Measurements from ENCODE around the gene RINT1. TPM values are rescaled to one million over a fixed set of nuclear protein-coding genes. Genes with fewer than 3 reads are reported as not detected.

The RINT1 gene
- total and polyA plus RNA-seq, 2 experiments from 2014 or later, result 12.6 to 24.1 TPM

DNA sequence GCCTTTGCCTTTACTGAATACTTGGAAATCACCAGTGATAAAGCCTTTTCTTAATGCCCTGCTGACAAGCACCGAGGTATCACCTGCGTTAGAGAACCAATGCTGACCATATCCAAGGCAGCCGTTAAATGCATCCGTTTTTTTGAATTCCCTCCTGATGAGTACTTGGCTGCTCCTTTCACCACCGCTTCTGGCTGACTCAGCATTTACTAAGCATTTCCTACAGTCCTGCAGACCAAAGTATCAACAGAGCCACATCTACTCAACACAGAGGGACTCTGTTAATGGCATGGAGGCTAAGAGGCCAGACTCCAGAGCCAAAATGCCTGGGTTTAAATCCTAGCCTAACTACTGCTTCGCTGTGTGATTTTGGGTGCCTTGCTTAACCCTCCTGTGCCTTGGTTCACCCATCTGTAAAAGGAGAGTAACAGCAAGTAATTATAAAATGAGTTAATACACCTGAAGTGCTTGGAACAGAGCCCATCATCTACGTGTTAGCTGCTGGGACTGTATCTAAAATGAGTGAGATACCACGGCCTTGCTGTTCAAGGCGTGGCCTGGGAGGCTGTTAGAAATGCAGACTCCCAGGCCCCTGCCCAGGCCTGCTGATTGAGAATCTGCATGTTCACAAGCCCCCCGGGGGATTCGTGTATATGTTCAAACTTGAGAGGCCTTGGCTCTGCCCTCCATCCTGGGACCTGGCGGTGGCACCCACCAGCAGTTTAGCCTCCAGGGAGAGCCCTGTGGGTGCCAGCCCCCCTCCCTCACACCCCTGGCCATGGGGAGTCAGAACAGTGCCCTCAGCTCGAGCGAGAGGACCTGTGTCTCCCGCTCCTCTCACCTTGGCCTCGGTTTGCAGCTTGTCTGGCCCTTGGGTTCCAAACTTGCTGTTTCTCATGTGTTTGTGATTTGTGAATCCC lies 80.1 kb downstream of the RINT1 start:
- WGBS, 2 experiments (ENCODE audit: low coverage in 1 of 2, low lambda C conversion rate in 2 of 2, missing lambda C conversion rate in 2 of 2), result 84 to 86% methylated on average over 16 of the region's 16 CpGs
- Histone ChIP-seq H3K4me3 (no peak overlapping the region), H3K27me3 (replicated peaks; ENCODE audit: insufficient read depth) (no peaks in the 10 kb centered on the region), H3K9me3 (ENCODE audit: low read depth) (no peaks in the 10 kb centered on the region), H3K27ac (no peak overlapping the region), H3K9me2 (ENCODE audit: insufficient read depth) (no peaks in the 10 kb centered on the region), H3F3A (ENCODE audit: insufficient read depth) (no peaks in the 10 kb centered on the region), H3K9ac (no peak overlapping the region), H2AFZ (no peak overlapping the region), H3K36me3 (ENCODE audit: low read depth) (no peaks in the 10 kb centered on the region), H4K20me1 (ENCODE audit: insufficient read depth) (no peaks in the 10 kb centered on the region), H3K4me2 (ENCODE audit: unreplicated experiment) (no peak overlapping the region), H3K4me1 (ENCODE audit: insufficient read depth) (no peaks in the 10 kb centered on the region), H3K79me2 (ENCODE audit: insufficient read depth) (no peaks in the 10 kb centered on the region)
- DNase-seq, result peak; percentile 21
- in situ Hi-C loops (cut with MboI), result no loop called here
- TF ChIP-seq EZH2phosphoT487 (IDR thresholded peaks at IDR 0.05; ENCODE audit: insufficient read depth, low read depth), result no peak
- no peak for TF ChIP-seq EZH2 (IDR thresholded peaks at IDR 0.05; ENCODE audit: insufficient read depth, poor library complexity, severe bottlenecking)

DNA sequence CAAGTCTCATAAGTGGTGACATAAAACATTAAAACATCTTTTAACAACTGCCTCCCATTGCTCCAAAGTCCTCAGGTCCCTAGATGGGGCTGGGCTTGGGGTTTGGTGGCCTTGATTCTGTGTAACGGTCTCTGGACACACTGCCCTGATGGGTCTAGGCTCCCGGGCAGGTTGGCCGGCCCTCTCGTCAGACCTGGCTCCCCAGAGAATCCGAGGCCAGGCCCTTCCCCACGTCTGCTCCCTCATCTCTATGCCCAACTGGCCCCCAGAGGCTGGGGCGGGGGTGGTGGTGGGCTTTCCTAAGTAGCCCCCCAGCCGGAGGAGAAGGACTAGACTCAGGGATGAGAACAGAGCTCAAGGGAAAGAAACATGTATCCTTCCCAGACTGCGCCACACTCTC lies 80.8 kb downstream of the RINT1 start:
- H3K27ac ChIP-seq, result no peak overlapping the region
- DNase-seq, result no peak
- in situ Hi-C loops (cut with MboI), result no loop called here
- no peaks in the 10 kb centered on the region for H3F3A ChIP-seq (ENCODE audit: insufficient read depth)
- no peaks in the 10 kb centered on the region for H3K27me3 ChIP-seq (replicated peaks; ENCODE audit: insufficient read depth)
- no peaks in the 10 kb centered on the region for H3K9me2 ChIP-seq (ENCODE audit: insufficient read depth)
- H2AFZ ChIP-seq, result no peak overlapping the region
- no peaks in the 10 kb centered on the region for H3K79me2 ChIP-seq (ENCODE audit: insufficient read depth)
- 96% methylated on average over 9 of the region's 9 CpGs for WGBS, 2 experiments (ENCODE audit: low coverage in 1 of 2, low lambda C conversion rate in 2 of 2, missing lambda C conversion rate in 2 of 2)
- no peaks in the 10 kb centered on the region for H4K20me1 ChIP-seq (ENCODE audit: insufficient read depth)
- H3K4me1 ChIP-seq (ENCODE audit: insufficient read depth), result no peaks in the 10 kb centered on the region
- no peak overlapping the region for H3K4me3 ChIP-seq
- H3K36me3 ChIP-seq (ENCODE audit: low read depth), result no peaks in the 10 kb centered on the region
- H3K9me3 ChIP-seq (ENCODE audit: low read depth), result no peaks in the 10 kb centered on the region
- H3K9ac ChIP-seq, result no peak overlapping the region
- H3K4me2 ChIP-seq (ENCODE audit: unreplicated experiment), result no peak overlapping the region
- TF ChIP-seq EZH2phosphoT487 (IDR thresholded peaks at IDR 0.05; ENCODE audit: insufficient read depth, low read depth) (no peak), EZH2 (IDR thresholded peaks at IDR 0.05; ENCODE audit: insufficient read depth, poor library complexity, severe bottlenecking) (no peak)

DNA sequence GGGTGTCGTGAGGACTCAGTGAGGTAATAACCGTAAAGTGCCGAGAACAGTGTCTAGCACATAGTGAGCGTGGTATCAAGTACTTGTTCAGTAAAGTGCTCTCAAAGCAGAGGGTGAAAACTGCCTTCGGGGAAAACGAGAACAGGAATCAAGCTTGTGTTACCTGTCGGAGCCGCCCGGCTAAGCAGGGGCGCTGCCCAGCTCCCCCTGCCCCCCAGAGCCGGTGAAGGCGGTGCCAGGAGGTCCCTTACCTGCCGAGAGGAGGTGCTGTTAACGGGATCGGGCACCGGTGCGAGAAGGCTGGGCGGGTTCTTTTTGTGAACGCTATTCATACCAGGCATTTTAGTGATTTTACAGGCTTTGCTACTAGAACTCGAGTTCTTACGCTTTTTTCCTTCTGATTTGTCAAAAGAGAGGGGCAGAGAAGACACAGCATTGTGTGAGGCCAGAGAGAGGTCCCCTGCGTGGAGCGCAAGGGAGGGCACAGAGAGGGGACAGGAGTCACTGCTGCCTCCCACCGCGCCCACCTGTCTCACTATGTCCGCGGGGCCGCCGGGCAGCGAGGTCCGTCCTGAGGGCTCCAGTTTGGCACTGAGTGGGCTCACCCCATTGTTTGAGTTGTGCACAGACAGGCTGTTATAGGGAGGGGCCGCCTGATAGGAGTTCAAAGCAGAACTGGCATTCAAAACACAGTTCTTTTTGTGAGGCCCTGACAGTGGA lies 81.8 kb downstream of the RINT1 start:
- in situ Hi-C loops (cut with MboI), result no loop called here
- Histone ChIP-seq H3K9me3 (ENCODE audit: low read depth) (no peaks in the 10 kb centered on the region), H3K79me2 (ENCODE audit: insufficient read depth) (no peaks in the 10 kb centered on the region), H3K27me3 (replicated peaks; ENCODE audit: insufficient read depth) (no peaks in the 10 kb centered on the region), H3K9me2 (ENCODE audit: insufficient read depth) (no peaks in the 10 kb centered on the region), H3K27ac (no peak overlapping the region), H4K20me1 (ENCODE audit: insufficient read depth) (no peaks in the 10 kb centered on the region), H3K4me3 (no peak overlapping the region), H3K4me2 (ENCODE audit: unreplicated experiment) (no peak overlapping the region), H3K9ac (no peak overlapping the region), H3F3A (ENCODE audit: insufficient read depth) (no peaks in the 10 kb centered on the region), H3K4me1 (ENCODE audit: insufficient read depth) (no peaks in the 10 kb centered on the region), H2AFZ (no peak overlapping the region), H3K36me3 (ENCODE audit: low read depth) (no peaks in the 10 kb centered on the region)
- DNase-seq, result no peak
- WGBS, 2 experiments (ENCODE audit: low coverage in 1 of 2, low lambda C conversion rate in 2 of 2, missing lambda C conversion rate in 2 of 2), result 96 to 97% methylated on average over 31 to 32 of the region's 32 CpGs
- TF ChIP-seq EZH2 (IDR thresholded peaks at IDR 0.05; ENCODE audit: insufficient read depth, poor library complexity, severe bottlenecking), result no peak
- TF ChIP-seq EZH2phosphoT487 (IDR thresholded peaks at IDR 0.05; ENCODE audit: insufficient read depth, low read depth), result no peak

DNA sequence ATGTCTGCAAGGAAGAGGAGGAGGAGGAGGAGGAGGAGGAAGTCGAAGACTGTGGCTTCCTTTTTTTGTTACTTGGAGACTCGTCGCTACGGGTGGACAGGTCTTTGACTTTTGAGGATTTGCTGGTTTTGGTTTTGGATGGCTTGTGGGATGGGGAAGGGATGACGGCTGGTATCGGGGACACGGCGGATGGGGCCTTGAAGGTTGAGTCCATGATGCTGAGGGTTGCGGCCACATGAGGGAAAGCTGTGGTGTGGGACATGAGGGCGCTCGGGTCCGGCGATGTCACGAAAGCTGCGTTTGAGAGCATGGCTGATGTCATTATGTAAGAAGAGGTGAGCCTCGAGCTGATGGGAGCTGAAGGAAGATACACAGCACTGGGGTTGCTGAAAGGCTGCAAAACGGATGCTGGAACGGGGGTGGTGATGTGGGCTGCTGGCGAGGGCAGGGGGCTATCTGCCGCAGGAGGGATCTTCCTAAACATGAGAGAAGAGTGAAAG lies 82.4 kb downstream of the RINT1 start:
- 90 to 93% methylated on average over 20 of the region's 20 CpGs for WGBS, 2 experiments (ENCODE audit: low coverage in 1 of 2, low lambda C conversion rate in 2 of 2, missing lambda C conversion rate in 2 of 2)
- H3K36me3 ChIP-seq (ENCODE audit: low read depth), result no peaks in the 10 kb centered on the region

More for the DNA sequence above, 82.4 kb downstream of the RINT1 start:
- Histone ChIP-seq H4K20me1 (ENCODE audit: insufficient read depth) (no peaks in the 10 kb centered on the region), H3K4me3 (no peak overlapping the region), H3K27ac (no peak overlapping the region), H3K9me3 (ENCODE audit: low read depth) (no peaks in the 10 kb centered on the region), H3F3A (ENCODE audit: insufficient read depth) (no peaks in the 10 kb centered on the region), H3K4me2 (ENCODE audit: unreplicated experiment) (no peak overlapping the region), H2AFZ (no peak overlapping the region), H3K79me2 (ENCODE audit: insufficient read depth) (no peaks in the 10 kb centered on the region), H3K27me3 (replicated peaks; ENCODE audit: insufficient read depth) (no peaks in the 10 kb centered on the region), H3K4me1 (ENCODE audit: insufficient read depth) (no peaks in the 10 kb centered on the region), H3K9ac (no peak overlapping the region), H3K9me2 (ENCODE audit: insufficient read depth) (no peaks in the 10 kb centered on the region)
- no peak for TF ChIP-seq EZH2phosphoT487 (IDR thresholded peaks at IDR 0.05; ENCODE audit: insufficient read depth, low read depth)
- no peak for TF ChIP-seq EZH2 (IDR thresholded peaks at IDR 0.05; ENCODE audit: insufficient read depth, poor library complexity, severe bottlenecking)
- DNase-seq, result no peak
- in situ Hi-C loops (cut with MboI), result no loop called here

Other genes starting within 250 kb of the RINT1 start
- gene SRPK2, start 143.3 kb upstream of the RINT1 start, total RNA-seq (2014; rRNA removed; shearing (Covaris generic)), result 47.4 and 85.2 TPM in 2 replicates
- 53.1 and 55.2 TPM in 2 replicates for gene SRPK2, start 143.3 kb upstream of the RINT1 start, polyA plus RNA-seq (2016; fragmentation: Nextera tagmentation; extraction: Ambion mirVana)
- gene PUS7, start 9.9 kb upstream of the RINT1 start, total RNA-seq (2014; rRNA removed; shearing (Covaris generic)), result 20.1 and 39.3 TPM in 2 replicates
- gene PUS7, start 9.9 kb upstream of the RINT1 start, polyA plus RNA-seq (2016; fragmentation: Nextera tagmentation; extraction: Ambion mirVana), result 13.6 and 16.0 TPM in 2 replicates
- gene EFCAB10, start 49.3 kb downstream of the RINT1 start, total RNA-seq (2014; rRNA removed; shearing (Covaris generic)), result not detected in 2 replicates
- 0.25 and 0.39 TPM in 2 replicates for gene EFCAB10, start 49.3 kb downstream of the RINT1 start, polyA plus RNA-seq (2016; fragmentation: Nextera tagmentation; extraction: Ambion mirVana)